Measurements from ENCODE around the gene OLIG1. TPM values are rescaled to one million over a fixed set of nuclear protein-coding genes. Genes with fewer than 3 reads are reported as not detected.

The OLIG1 gene
- total RNA-seq, 4 donors from 2014 or later: not detected

Other genes with a start within 250 kb of the OLIG1 start
- not detected for gene OLIG2, start 44.2 kb upstream of the OLIG1 start, total RNA-seq
- 10 to 100 TPM; 12.6 to 41.5 (median 13.8) TPM for gene IFNAR2, start 159.8 kb downstream of the OLIG1 start, total RNA-seq
- gene IL10RB, start 196.2 kb downstream of the OLIG1 start, total RNA-seq: 10 to 100 TPM; 19.8 to 83.8 (median 35.1) TPM